Stimulated activated CD4-positive, alpha-beta T cell treated with anti-CD3 and anti-CD28 coated beads, Interleukin-2, amount 100 ng/mL, for 24 hours (primary cell): ENCODE measurements around the gene GRK1.

Source experiments
- DNase-seq, 2 donors: peaks; one replicate each; pipeline ENCODE4 v3.0.0-alpha.2; 2020

Gene GRK1

GRCh38 chr13:113763254-113763653 lies 96.2 kb downstream of the GRK1 start:
- DNase-seq: no peak

- DNase-seq: no peak
These were observed 97.2 kb downstream of the GRK1 start for GRCh38 chr13:113763961-113764792.

DNA sequence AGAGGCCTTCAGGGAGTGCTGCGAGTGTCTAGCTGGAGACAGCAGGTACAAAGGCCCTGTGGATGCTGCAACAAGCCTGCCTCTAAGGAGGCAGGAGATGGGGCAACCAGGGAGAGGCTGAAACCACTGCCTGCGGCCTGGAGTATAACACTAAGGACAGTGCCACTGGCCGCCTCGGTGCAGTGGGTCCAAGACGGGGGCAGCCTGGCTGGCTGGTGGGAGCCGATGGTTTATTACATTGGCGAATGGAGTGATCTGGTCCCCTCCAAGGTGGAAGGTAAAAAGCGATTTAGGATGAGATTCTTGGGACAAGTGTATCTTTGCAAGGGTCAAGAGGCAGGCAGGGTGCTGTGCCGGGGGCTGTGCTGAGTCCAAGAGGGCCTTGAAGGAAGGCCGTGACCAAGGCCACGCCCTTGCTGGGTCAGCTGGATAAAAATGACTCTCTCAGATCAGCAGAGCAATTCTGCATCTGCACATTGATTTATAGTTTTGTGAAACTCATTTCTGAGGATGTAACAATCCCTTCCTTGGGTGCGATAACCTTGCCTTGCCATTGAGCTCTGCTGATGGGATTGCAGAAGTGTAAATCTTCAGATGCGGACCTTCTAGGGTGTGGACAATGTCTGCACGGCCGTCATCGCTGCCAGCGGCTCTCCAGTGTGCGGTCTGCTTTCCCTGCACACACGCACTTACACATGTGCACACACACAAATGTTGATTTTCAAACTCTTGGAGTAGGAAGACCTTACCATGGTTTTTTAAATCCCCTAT lies 98.0 kb downstream of the GRK1 start:
- DNase-seq: no peak

GRCh38 chr13:113765564-113765910 lies 98.5 kb downstream of the GRK1 start:
- DNase-seq: no peak

GRCh38 chr13:113766035-113766800 lies 99.2 kb downstream of the GRK1 start:
- DNase-seq: no peak

- no peak for DNase-seq
These were observed 100.3 kb downstream of the GRK1 start for GRCh38 chr13:113767366-113767765.

GRCh38 chr13:113768018-113768905 lies 101.2 kb downstream of the GRK1 start:
- DNase-seq: no peak

DNA sequence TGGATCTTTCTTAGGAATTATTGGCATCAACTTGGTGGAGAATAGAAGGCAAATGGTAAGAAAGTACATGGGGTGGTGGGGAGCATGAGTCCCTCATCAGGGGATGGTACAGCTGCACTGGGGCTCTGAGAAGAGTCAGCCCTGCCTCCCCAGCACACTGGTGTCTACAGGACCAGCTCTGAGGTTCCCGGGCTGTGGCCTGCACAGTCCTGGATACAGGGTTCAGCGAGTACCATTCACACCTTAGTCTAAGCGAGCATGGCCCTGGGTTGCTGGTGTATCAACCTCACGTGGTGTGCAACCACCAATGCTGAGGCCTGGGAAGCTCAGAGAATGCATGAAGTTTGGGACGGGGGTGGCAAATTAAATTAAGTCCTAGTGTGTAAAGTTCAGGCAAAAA lies 102.1 kb downstream of the GRK1 start:
- no peak for DNase-seq

DNA sequence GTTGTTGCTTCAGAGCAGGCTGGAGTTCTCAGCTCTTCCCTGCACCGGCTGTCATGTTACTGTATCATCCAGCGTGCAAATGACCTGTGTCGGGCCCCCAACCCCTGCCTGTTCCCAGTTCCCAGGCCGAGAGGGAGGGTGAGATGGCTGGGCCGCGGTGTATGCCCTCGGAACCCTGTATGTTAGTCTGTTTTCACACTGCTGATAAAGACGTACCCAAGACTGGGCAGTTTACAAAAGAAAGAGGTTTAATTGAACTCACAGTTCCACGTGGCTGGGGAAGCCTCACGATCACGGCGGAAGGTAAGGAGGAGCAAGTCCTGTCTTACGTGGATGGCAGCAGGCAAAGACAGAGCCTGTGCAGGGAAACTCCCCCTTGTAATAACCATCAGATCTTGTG lies 102.9 kb downstream of the GRK1 start:
- DNase-seq: no peak

DNA sequence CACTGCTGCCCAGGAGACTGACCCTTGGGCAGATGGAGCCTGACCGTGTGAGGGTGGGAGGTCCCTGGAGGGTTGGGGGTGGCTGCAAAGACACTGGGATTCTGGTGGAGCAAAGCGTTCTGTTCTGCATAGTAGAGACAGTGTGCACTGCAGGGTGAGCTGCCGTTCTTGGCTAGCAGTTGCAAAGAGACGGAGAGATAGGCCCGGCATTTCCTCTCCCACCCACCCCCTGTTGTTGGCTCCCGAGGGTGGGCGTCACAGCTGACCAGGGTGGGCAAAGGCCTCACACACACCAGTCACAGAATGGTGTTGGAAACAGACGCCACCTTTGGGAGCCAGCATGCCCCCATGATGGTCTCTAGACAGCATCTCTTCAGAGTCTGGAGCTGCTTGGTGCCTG lies 103.4 kb downstream of the GRK1 start:
- no peak for DNase-seq

DNA sequence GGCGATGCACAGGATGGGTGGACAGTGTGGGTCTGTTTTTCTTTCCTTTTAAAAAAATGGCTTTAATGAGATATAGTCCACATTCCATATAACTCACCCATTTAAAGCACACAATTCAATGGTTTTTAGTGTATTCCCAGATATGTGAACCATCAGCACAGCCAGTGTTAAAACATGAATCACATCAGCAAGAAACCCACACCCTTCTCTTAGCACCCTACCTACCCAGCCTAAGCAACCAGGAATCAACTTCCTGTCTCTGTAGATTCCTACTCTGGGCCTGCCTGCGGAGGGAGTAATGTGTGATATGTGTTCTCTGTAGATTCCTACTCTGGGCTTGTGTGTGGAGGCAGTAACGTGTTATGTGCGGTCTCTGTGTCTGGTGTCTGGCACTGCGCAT lies 103.9 kb downstream of the GRK1 start:
- no peak for DNase-seq

DNA sequence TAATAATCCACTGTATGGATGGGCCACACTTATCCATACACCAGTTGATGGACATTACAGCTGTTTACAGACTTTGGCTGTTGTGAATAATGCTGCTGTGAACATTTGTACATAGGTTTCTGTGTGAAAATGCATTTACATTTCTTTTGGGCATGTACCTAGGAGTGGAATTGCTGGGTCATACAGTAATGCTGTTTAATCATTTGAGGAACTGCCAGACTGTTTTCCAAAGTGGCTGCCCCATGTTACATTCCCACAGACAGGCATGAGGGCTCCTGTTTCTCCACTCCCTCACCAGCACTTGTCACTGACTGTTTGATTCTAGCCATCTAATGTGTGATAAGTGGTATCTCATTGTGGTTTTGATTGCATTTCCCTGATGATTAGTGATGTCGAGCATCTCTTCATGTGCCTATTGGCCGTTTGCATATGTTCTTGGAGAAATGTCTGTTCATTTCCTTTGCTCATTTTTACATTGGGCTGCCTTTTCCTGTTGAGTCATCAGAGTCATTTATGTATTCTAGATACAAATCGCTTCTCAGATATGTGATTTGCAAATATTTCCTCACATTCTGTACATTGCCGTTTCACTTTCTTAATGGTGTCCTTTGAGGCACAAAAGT lies 104.8 kb downstream of the GRK1 start:
- DNase-seq: no peak

DNA sequence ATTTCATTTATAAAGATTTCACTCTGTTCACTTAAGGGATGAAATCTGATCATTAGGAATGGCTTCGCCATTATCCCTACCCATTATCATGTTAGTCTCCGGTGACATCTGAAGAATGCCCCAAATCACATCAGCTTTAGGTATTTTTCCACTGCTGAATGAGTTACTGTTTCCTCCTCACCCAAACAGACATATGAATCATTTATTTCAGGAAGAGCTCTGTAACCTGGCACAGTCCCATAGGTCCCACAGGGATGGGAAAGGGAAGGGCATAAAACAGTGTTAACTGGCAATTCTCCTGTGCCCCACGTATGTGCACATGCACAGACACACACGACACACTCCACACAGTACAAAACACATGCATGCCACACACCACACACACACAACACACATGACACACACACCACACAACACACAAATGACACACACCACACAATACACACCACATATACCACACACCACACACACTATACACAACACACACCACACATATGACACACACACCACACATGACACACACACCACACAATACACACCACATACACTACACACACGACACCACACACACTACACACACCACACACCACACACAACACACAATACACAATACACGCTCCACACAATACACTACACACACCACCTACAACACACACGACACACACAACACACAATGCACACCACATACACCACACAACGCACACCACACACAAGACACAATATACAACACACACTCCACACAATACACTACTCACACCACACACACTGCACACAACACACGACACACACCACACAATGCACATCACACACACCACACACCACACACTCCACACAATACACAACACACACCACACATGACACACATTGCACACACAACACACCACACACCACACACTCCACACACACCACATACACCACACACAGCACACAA lies 107.4 kb downstream of the GRK1 start:
- DNase-seq: no peak

DNA sequence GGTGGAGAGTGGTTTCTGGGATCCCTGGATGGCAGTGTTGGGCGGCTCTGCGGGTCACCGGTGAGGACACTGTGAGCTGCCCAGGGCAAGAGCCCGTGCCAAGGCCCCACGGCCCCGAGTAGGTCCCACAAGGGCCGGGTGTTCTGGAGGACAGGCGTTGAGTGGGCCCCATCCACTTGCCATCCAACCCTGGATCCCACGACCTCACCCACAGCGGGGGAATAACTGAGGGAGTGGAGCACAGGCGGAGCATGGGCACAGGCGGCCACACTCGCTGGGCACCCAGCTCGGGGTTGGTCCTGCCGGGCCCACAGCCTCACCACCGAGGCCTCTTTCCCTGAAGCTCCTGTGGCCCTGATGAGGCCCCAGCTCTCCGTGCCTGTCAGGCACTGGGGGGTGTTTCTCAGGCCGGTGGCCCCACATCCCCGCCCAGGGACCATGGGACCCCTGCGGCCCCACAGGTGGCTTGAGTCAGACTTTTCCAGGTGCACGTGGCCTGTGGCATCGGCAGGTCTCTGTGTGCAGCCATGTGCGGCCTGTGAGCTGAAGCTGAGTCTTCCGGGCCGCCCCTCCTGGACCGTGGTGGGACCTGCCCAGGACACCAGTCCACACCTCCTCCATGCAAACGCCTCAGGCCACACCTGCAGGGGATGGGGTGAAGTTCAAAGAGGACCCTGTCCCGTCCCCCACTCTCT lies 108.6 kb downstream of the GRK1 start:
- DNase-seq: no peak

DNA sequence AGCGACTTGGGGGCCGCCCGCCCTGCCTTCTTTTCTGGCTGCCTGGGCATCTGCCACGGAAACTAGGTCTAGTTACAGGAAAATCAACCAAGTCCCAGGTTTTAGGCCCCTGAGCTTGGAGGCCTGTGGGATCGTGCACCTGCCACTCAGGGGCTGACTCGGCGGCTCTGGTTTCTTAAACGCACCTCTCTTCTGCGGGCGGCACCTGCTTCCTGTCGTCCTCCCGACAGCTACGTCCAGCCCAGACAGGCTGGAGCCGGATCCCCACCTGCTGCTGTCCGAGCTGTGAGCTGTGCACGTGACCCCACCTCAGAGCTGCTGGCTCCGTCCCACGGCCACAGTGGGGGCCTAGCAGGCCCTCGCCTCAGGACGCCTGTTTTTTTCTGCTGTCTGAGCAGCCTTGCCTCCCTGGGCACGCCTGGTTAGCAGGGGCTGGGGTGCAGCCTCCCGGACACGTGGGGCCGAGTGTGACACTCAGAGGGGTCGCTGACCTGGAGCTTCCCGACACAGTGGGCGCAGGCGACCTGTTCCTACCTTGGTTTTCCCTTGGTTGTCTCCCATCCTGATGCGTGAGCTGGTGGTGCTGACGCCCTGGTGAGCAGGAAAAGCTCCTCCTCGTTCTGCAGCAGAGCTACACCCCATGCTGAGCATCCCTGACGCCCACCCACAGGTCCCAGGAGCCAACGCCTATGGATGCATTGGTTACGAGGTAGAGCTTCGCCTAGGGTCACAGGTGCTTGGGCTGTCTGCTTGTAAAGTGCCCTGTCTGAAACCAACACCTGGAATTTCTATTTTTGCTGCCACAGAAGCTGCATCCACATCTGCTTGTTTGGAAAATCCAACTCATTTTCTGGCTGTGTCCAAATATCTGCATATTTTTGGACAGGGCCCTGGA lies 109.5 kb downstream of the GRK1 start:
- DNase-seq: no peak

- no peak for DNase-seq
These were observed 110.6 kb downstream of the GRK1 start for GRCh38 chr13:113777311-113778260.

DNA sequence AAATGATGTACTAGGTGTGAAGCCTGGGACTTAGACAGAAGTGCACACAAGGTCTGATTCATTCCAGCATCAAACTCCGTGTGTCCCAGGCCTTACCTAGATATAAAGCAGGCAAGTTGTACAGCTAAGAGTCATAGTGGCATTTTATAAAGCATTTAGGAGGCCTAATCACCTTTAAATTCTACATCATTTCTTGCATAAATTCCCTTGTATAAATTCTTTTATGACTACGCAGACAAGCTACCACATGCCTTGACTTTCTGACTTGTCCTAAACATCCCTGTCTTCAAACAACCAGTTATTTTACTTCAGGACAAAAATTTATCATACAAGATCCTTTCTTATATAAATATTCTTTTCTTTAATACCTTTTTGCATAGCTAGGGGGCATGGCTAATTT lies 114.6 kb downstream of the GRK1 start:
- no peak for DNase-seq

DNA sequence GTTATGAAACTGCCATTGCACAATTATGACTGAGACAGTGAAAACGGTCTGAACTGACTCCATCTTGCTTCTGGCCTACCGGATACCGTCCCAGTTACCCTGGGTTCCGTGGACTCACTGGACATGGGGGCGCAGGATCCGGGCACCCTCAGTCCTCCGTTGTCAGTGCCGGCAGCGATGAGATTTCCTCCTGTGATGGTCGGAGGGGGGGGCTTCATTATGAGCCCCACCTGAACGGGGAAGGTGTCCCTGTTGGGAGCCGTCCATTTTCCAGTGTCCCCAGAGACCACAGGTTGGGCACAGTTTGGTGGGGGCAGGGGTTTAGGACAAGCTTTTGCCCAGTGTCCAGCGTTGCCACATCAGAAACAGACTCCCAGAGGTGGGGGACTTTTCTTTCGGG lies 115.5 kb downstream of the GRK1 start:
- no peak for DNase-seq
